ENCODE measurements around the gene CLASP2.
"Not testable (repeated sequence)": the region's sequence is repeated elsewhere in the genome, so short reads cannot be mapped to it uniquely, and the experiment has no call there.

CLASP2 gene

GRCh38 chr3:33694944-33695343, 23.1 kb downstream of the CLASP2 start:
- Histone ChIP-seq H3K9me3 (ENCODE audit: control insufficient read depth in 2 of 2, low read length in 2 of 2) (no peaks in the 10 kb centered on the region), H3K4me1 (ENCODE audit: control insufficient read depth in 2 of 2, insufficient read depth in 2 of 2, low read length in 2 of 2) (no peaks in the 10 kb centered on the region), H3K4me3 (ENCODE audit: low read length in 2 of 2) (no peak overlapping the region), H3K9ac (ENCODE audit: low read depth in 1 of 2, low read length in 2 of 2) (no peak overlapping the region), H3K36me3 (ENCODE audit: control insufficient read depth in 2 of 2, insufficient read depth in 2 of 2, low read length in 2 of 2) (peaks cover 0 to 4% of the 10 kb centered on the region in 2 donors), H3K27ac (ENCODE audit: low read depth in 2 of 2, low read length in 2 of 2) (no peak overlapping the region), H3K27me3 (ENCODE audit: control insufficient read depth in 2 of 2, insufficient read depth in 2 of 2, low read length in 2 of 2) (no peaks in the 10 kb centered on the region)

GRCh38 chr3:33690341-33690740, 27.7 kb downstream of the CLASP2 start:
- H3K9me3 ChIP-seq (ENCODE audit: control insufficient read depth in 2 of 2, low read length in 2 of 2), result no peaks in the 10 kb centered on the region
- no peaks in the 10 kb centered on the region for H3K27me3 ChIP-seq (ENCODE audit: control insufficient read depth in 2 of 2, insufficient read depth in 2 of 2, low read length in 2 of 2)
- H3K27ac ChIP-seq (ENCODE audit: low read depth in 2 of 2, low read length in 2 of 2), result no peak overlapping the region
- no peaks in the 10 kb centered on the region for H3K4me1 ChIP-seq (ENCODE audit: control insufficient read depth in 2 of 2, insufficient read depth in 2 of 2, low read length in 2 of 2)
- H3K4me3 ChIP-seq (ENCODE audit: low read length in 2 of 2), result no peak overlapping the region
- no peak overlapping the region for H3K9ac ChIP-seq (ENCODE audit: low read depth in 1 of 2, low read length in 2 of 2)
- peaks cover 0 to 6% of the 10 kb centered on the region in 2 donors for H3K36me3 ChIP-seq (ENCODE audit: control insufficient read depth in 2 of 2, insufficient read depth in 2 of 2, low read length in 2 of 2)

- Histone ChIP-seq H3K9ac (ENCODE audit: low read depth in 1 of 2, low read length in 2 of 2) (no peak overlapping the region), H3K4me1 (ENCODE audit: control insufficient read depth in 2 of 2, insufficient read depth in 2 of 2, low read length in 2 of 2) (no peaks in the 10 kb centered on the region), H3K9me3 (ENCODE audit: control insufficient read depth in 2 of 2, low read length in 2 of 2) (no peaks in the 10 kb centered on the region), H3K27ac (ENCODE audit: low read depth in 2 of 2, low read length in 2 of 2) (no peak overlapping the region), H3K36me3 (ENCODE audit: control insufficient read depth in 2 of 2, insufficient read depth in 2 of 2, low read length in 2 of 2) (peaks cover 5 to 6% of the 10 kb centered on the region in 2 donors), H3K27me3 (ENCODE audit: control insufficient read depth in 2 of 2, insufficient read depth in 2 of 2, low read length in 2 of 2) (no peaks in the 10 kb centered on the region), H3K4me3 (ENCODE audit: low read length in 2 of 2) (no peak overlapping the region)
Observed at GRCh38 chr3:33687406-33688010, 30.5 kb downstream of the CLASP2 start.

- no peak overlapping the region for H3K27ac ChIP-seq (ENCODE audit: low read depth in 2 of 2, low read length in 2 of 2)
- no peaks in the 10 kb centered on the region for H3K27me3 ChIP-seq (ENCODE audit: control insufficient read depth in 2 of 2, insufficient read depth in 2 of 2, low read length in 2 of 2)
- H3K4me1 ChIP-seq (ENCODE audit: control insufficient read depth in 2 of 2, insufficient read depth in 2 of 2, low read length in 2 of 2), result no peaks in the 10 kb centered on the region
- H3K9ac ChIP-seq (ENCODE audit: low read depth in 1 of 2, low read length in 2 of 2), result no peak overlapping the region
- H3K36me3 ChIP-seq (ENCODE audit: control insufficient read depth in 2 of 2, insufficient read depth in 2 of 2, low read length in 2 of 2), result peaks cover 2 to 9% of the 10 kb centered on the region in 2 donors
- H3K4me3 ChIP-seq (ENCODE audit: low read length in 2 of 2), result no peak overlapping the region
- no peaks in the 10 kb centered on the region for H3K9me3 ChIP-seq (ENCODE audit: control insufficient read depth in 2 of 2, low read length in 2 of 2)
Observed at GRCh38 chr3:33682770-33683169, 35.3 kb downstream of the CLASP2 start.

GRCh38 chr3:33681667-33682066, 36.4 kb downstream of the CLASP2 start:
- no peak overlapping the region for H3K9ac ChIP-seq (ENCODE audit: low read depth in 1 of 2, low read length in 2 of 2)
- no peaks in the 10 kb centered on the region for H3K9me3 ChIP-seq (ENCODE audit: control insufficient read depth in 2 of 2, low read length in 2 of 2)
- no peak overlapping the region for H3K27ac ChIP-seq (ENCODE audit: low read depth in 2 of 2, low read length in 2 of 2)
- no peaks in the 10 kb centered on the region for H3K4me1 ChIP-seq (ENCODE audit: control insufficient read depth in 2 of 2, insufficient read depth in 2 of 2, low read length in 2 of 2)
- peaks cover 2 to 9% of the 10 kb centered on the region in 2 donors for H3K36me3 ChIP-seq (ENCODE audit: control insufficient read depth in 2 of 2, insufficient read depth in 2 of 2, low read length in 2 of 2)
- H3K4me3 ChIP-seq (ENCODE audit: low read length in 2 of 2), result no peak overlapping the region
- H3K27me3 ChIP-seq (ENCODE audit: control insufficient read depth in 2 of 2, insufficient read depth in 2 of 2, low read length in 2 of 2), result no peaks in the 10 kb centered on the region

GRCh38 chr3:33678073-33678472, 40.0 kb downstream of the CLASP2 start:
- Histone ChIP-seq H3K4me3 (ENCODE audit: low read length in 2 of 2) (no peak overlapping the region), H3K27me3 (ENCODE audit: control insufficient read depth in 2 of 2, insufficient read depth in 2 of 2, low read length in 2 of 2) (no peaks in the 10 kb centered on the region), H3K9ac (ENCODE audit: low read depth in 1 of 2, low read length in 2 of 2) (no peak overlapping the region), H3K9me3 (ENCODE audit: control insufficient read depth in 2 of 2, low read length in 2 of 2) (no peaks in the 10 kb centered on the region), H3K27ac (ENCODE audit: low read depth in 2 of 2, low read length in 2 of 2) (no peak overlapping the region), H3K4me1 (ENCODE audit: control insufficient read depth in 2 of 2, insufficient read depth in 2 of 2, low read length in 2 of 2) (no peaks in the 10 kb centered on the region), H3K36me3 (ENCODE audit: control insufficient read depth in 2 of 2, insufficient read depth in 2 of 2, low read length in 2 of 2) (peaks cover 0 to 9% of the 10 kb centered on the region in 2 donors)

- not testable (repeated sequence) for H3K9me3 ChIP-seq (ENCODE audit: control insufficient read depth in 2 of 2, low read length in 2 of 2); H3K4me3 ChIP-seq (ENCODE audit: low read length in 2 of 2); H3K9ac ChIP-seq (ENCODE audit: low read depth in 1 of 2, low read length in 2 of 2); H3K36me3 ChIP-seq (ENCODE audit: control insufficient read depth in 2 of 2, insufficient read depth in 2 of 2, low read length in 2 of 2); H3K4me1 ChIP-seq (ENCODE audit: control insufficient read depth in 2 of 2, insufficient read depth in 2 of 2, low read length in 2 of 2); H3K27me3 ChIP-seq (ENCODE audit: control insufficient read depth in 2 of 2, insufficient read depth in 2 of 2, low read length in 2 of 2); H3K27ac ChIP-seq (ENCODE audit: low read depth in 2 of 2, low read length in 2 of 2)
Observed at GRCh38 chr3:33673436-33673835, 44.6 kb downstream of the CLASP2 start.

GRCh38 chr3:33668618-33669017, 49.4 kb downstream of the CLASP2 start:
- Histone ChIP-seq H3K9ac (ENCODE audit: low read depth in 1 of 2, low read length in 2 of 2) (no peak overlapping the region), H3K27ac (ENCODE audit: low read depth in 2 of 2, low read length in 2 of 2) (no peak overlapping the region), H3K9me3 (ENCODE audit: control insufficient read depth in 2 of 2, low read length in 2 of 2) (no peaks in the 10 kb centered on the region)

GRCh38 chr3:33665294-33665693, 52.8 kb downstream of the CLASP2 start:
- Histone ChIP-seq H3K9ac (ENCODE audit: low read depth in 1 of 2, low read length in 2 of 2) (no peak overlapping the region), H3K36me3 (ENCODE audit: control insufficient read depth in 2 of 2, insufficient read depth in 2 of 2, low read length in 2 of 2) (no peaks in the 10 kb centered on the region), H3K27ac (ENCODE audit: low read depth in 2 of 2, low read length in 2 of 2) (no peak overlapping the region), H3K4me1 (ENCODE audit: control insufficient read depth in 2 of 2, insufficient read depth in 2 of 2, low read length in 2 of 2) (no peaks in the 10 kb centered on the region), H3K4me3 (ENCODE audit: low read length in 2 of 2) (no peak overlapping the region), H3K9me3 (ENCODE audit: control insufficient read depth in 2 of 2, low read length in 2 of 2) (no peaks in the 10 kb centered on the region), H3K27me3 (ENCODE audit: control insufficient read depth in 2 of 2, insufficient read depth in 2 of 2, low read length in 2 of 2) (no peaks in the 10 kb centered on the region)

More at GRCh38 chr3:33668618-33669017, 49.4 kb downstream of the CLASP2 start:
- Histone ChIP-seq H3K4me3 (ENCODE audit: low read length in 2 of 2) (no peak overlapping the region), H3K4me1 (ENCODE audit: control insufficient read depth in 2 of 2, insufficient read depth in 2 of 2, low read length in 2 of 2) (no peaks in the 10 kb centered on the region), H3K27me3 (ENCODE audit: control insufficient read depth in 2 of 2, insufficient read depth in 2 of 2, low read length in 2 of 2) (no peaks in the 10 kb centered on the region), H3K36me3 (ENCODE audit: control insufficient read depth in 2 of 2, insufficient read depth in 2 of 2, low read length in 2 of 2) (peaks cover 0 to 3% of the 10 kb centered on the region in 2 donors)

GRCh38 chr3:33664195-33664594, 53.9 kb downstream of the CLASP2 start:
- no peaks in the 10 kb centered on the region for H3K27me3 ChIP-seq (ENCODE audit: control insufficient read depth in 2 of 2, insufficient read depth in 2 of 2, low read length in 2 of 2)
- no peak overlapping the region for H3K9ac ChIP-seq (ENCODE audit: low read depth in 1 of 2, low read length in 2 of 2)
- H3K4me1 ChIP-seq (ENCODE audit: control insufficient read depth in 2 of 2, insufficient read depth in 2 of 2, low read length in 2 of 2), result peaks cover 3 to 6% of the 10 kb centered on the region in 2 donors
- H3K9me3 ChIP-seq (ENCODE audit: control insufficient read depth in 2 of 2, low read length in 2 of 2), result no peaks in the 10 kb centered on the region
- no peak overlapping the region for H3K4me3 ChIP-seq (ENCODE audit: low read length in 2 of 2)
- no peak overlapping the region for H3K27ac ChIP-seq (ENCODE audit: low read depth in 2 of 2, low read length in 2 of 2)
- H3K36me3 ChIP-seq (ENCODE audit: control insufficient read depth in 2 of 2, insufficient read depth in 2 of 2, low read length in 2 of 2), result no peaks in the 10 kb centered on the region

GRCh38 chr3:33663042-33663441, 55.0 kb downstream of the CLASP2 start:
- Histone ChIP-seq H3K9me3 (ENCODE audit: control insufficient read depth in 2 of 2, low read length in 2 of 2) (no peaks in the 10 kb centered on the region), H3K27ac (ENCODE audit: low read depth in 2 of 2, low read length in 2 of 2) (no peak overlapping the region), H3K4me3 (ENCODE audit: low read length in 2 of 2) (no peak overlapping the region), H3K27me3 (ENCODE audit: control insufficient read depth in 2 of 2, insufficient read depth in 2 of 2, low read length in 2 of 2) (no peaks in the 10 kb centered on the region), H3K4me1 (ENCODE audit: control insufficient read depth in 2 of 2, insufficient read depth in 2 of 2, low read length in 2 of 2) (peaks cover 3 to 6% of the 10 kb centered on the region in 2 donors), H3K36me3 (ENCODE audit: control insufficient read depth in 2 of 2, insufficient read depth in 2 of 2, low read length in 2 of 2) (no peaks in the 10 kb centered on the region), H3K9ac (ENCODE audit: low read depth in 1 of 2, low read length in 2 of 2) (no peak overlapping the region)
